GM23338 (cell line): Measurements from ENCODE around the gene CACNA1F. TPM values are rescaled to one million over a fixed set of nuclear protein-coding genes. Genes with fewer than 3 reads are reported as not detected.

Experiments used
- ATAC-seq: fragments of 200-7000 bp; cut with Tn5 transposase; 3 replicates; pipeline ENCODE4 v1.9.1; 2020
- DNase-seq: peaks from one replicate; pipeline ENCODE4 v3.0.0-alpha.2; 2015; ENCODE audit warnings: low spot score
- H2AFZ ChIP-seq: fragments of 200-600 bp; sonication (generic); 2 replicates; pipeline ENCODE4 v1.8.0; 2016; ENCODE audit warnings: antibody characterized with exemption, mild to moderate bottlenecking, moderate library complexity
- H3F3A ChIP-seq: fragments of 200-600 bp; sonication (generic); replicated peaks from 2 replicates; pipeline ENCODE4 v1.8.0; 2017; ENCODE audit warnings: antibody characterized with exemption, mixed run types, low read depth
- H3K27ac ChIP-seq: fragments of 200-600 bp; sonication (generic); 2 replicates; pipeline ENCODE4 v1.6.1; 2016; ENCODE audit warnings: low read depth
- H3K27me3 ChIP-seq: fragments of 200-600 bp; sonication (generic); 2 replicates; pipeline ENCODE4 v1.8.0; 2016; ENCODE audit warnings: mild to moderate bottlenecking, mixed run types, moderate library complexity; ENCODE audit not compliant: insufficient read depth
- H3K36me3 ChIP-seq: fragments of 200-600 bp; sonication (generic); 2 replicates; pipeline ENCODE4 v1.8.0; 2016; ENCODE audit warnings: mild to moderate bottlenecking; ENCODE audit not compliant: insufficient read depth
- H3K4me1 ChIP-seq: fragments of 200-600 bp; sonication (generic); 2 replicates; pipeline ENCODE4 v1.8.0; 2016; ENCODE audit warnings: mild to moderate bottlenecking, moderate library complexity; ENCODE audit not compliant: insufficient read depth
- H3K4me2 ChIP-seq: fragments of 200-600 bp; sonication (generic); 2 replicates; pipeline ENCODE4 v1.7.1; 2017; ENCODE audit warnings: mixed run types
- H3K4me3 ChIP-seq: fragments of 200-600 bp; sonication (generic); 2 replicates; pipeline ENCODE4 v1.6.1; 2016; ENCODE audit warnings: mixed run types
- H3K79me2 ChIP-seq: fragments of 200-600 bp; sonication (generic); replicated peaks from 2 replicates; pipeline ENCODE4 v1.8.0; 2017; ENCODE audit warnings: mild to moderate bottlenecking; ENCODE audit not compliant: insufficient read depth
- H3K9me2 ChIP-seq: fragments of 200-600 bp; sonication (generic); 2 replicates; pipeline ENCODE4 v1.8.0; 2017; ENCODE audit not compliant: insufficient read depth
- H4K20me1 ChIP-seq: fragments of 200-600 bp; sonication (generic); replicated peaks from 2 replicates; pipeline ENCODE4 v1.8.0; 2017; ENCODE audit warnings: mild to moderate bottlenecking; ENCODE audit not compliant: insufficient read depth
- H3K27ac Mint-ChIP-seq: 2 replicates; pipeline ENCODE4 v1.8.0; 2020; ENCODE audit warnings: inconsistent platforms, mild to moderate bottlenecking, moderate library complexity, mixed read lengths
- H3K27me3 Mint-ChIP-seq: 3 replicates; pipeline ENCODE4 v1.8.0; 2022; ENCODE audit warnings: low read depth, mild to moderate bottlenecking, moderate library complexity, mixed read lengths, inconsistent platforms; ENCODE audit not compliant: insufficient read depth, poor library complexity
- H3K36me3 Mint-ChIP-seq: 3 replicates; pipeline ENCODE4 v1.8.0; 2021; ENCODE audit warnings: low read depth, mild to moderate bottlenecking, inconsistent platforms, moderate library complexity, mixed read lengths
- H3K4me1 Mint-ChIP-seq: 3 replicates; pipeline ENCODE4 v1.8.0; 2020; ENCODE audit warnings: mild to moderate bottlenecking, inconsistent platforms, mixed read lengths
- H3K4me3 Mint-ChIP-seq: 3 replicates; pipeline ENCODE4 v1.8.0; 2021; ENCODE audit warnings: moderate library complexity, mild to moderate bottlenecking, inconsistent platforms, mixed read lengths
- H3K9me3 Mint-ChIP-seq: 3 replicates; pipeline ENCODE4 v1.8.0; 2020; ENCODE audit warnings: moderate library complexity, mild to moderate bottlenecking, inconsistent platforms, mixed read lengths
- CREB1 ChIP-seq: fragments of 250-450 bp; sonication (Bioruptor Pico); IDR thresholded peaks from 2 replicates; pipeline ENCODE4 v1.5.0; 2020; ENCODE audit warnings: low read depth, mild to moderate bottlenecking, moderate library complexity
- EZH2 ChIP-seq: fragments of 200-600 bp; sonication (generic); IDR thresholded peaks from one replicate; pipeline ENCODE4 v1.8.0; 2017; ENCODE audit warnings: antibody characterized with exemption, mild to moderate bottlenecking, low read depth; ENCODE audit not compliant: unreplicated experiment
- EZH2phosphoT487 ChIP-seq: fragments of 200-600 bp; sonication (generic); IDR thresholded peaks from one replicate; pipeline ENCODE4 v1.8.1; 2018; ENCODE audit warnings: antibody characterized with exemption; ENCODE audit not compliant: unreplicated experiment
- NANOG ChIP-seq: IDR thresholded peaks from 2 replicates; pipeline ENCODE4 v1.6.1; 2016; ENCODE audit warnings: antibody characterized with exemption, borderline replicate concordance
- POLR2AphosphoS5 ChIP-seq: IDR thresholded peaks from 2 replicates; pipeline ENCODE4 v1.6.1; 2016; ENCODE audit warnings: antibody characterized with exemption, low read depth
- ZNF114 ChIP-seq: fragments of 250-450 bp; sonication (Bioruptor Pico); IDR thresholded peaks from 2 replicates; pipeline ENCODE4 v1.5.0; 2020; ENCODE audit warnings: mild to moderate bottlenecking, moderate library complexity
- ZNF331 ChIP-seq: fragments of 250-450 bp; sonication (Bioruptor Pico); IDR thresholded peaks from 2 replicates; pipeline ENCODE4 v1.5.0; 2020; ENCODE audit warnings: low read depth, mild to moderate bottlenecking, moderate library complexity
- polyA plus RNA-seq: library from polyadenylated mRNA; unstranded; fragments of >200 nt; fragmentation: Nextera tagmentation; extraction: Ambion mirVana; gene quantifications from 2 replicates; pipeline ENCODE4 v1.2.1, GENCODE V29; 2016
- total RNA-seq: library from RNA; depleted of rRNA; stranded (reverse); fragments of >200 nt; shearing (Covaris generic); gene quantifications from 2 replicates; pipeline ENCODE4 v1.2.3, GENCODE V29; 2014
- TF ChIP-seq, protein P1 (sequence below): IDR thresholded peaks from one replicate; pipeline ENCODE4 v1.6.1; 2018; ENCODE audit warnings: antibody characterized with exemption; ENCODE audit not compliant: unreplicated experiment
- TF ChIP-seq, protein P2 (sequence below), 2 experiments: fragments of 200-600 bp in 1 of 2; sonication (generic) in 1 of 2; conservative IDR thresholded peaks; 2 replicates each; pipeline versions ENCODE4 v1.5.1 to v1.6.1; 2016 to 2017; ENCODE audit warnings: antibody characterized with exemption in 2 of 2, low read depth in 2 of 2, mild to moderate bottlenecking in 2 of 2, moderate library complexity in 1 of 2
- TF ChIP-seq, protein P3 (sequence below): IDR thresholded peaks from 2 replicates; pipeline ENCODE4 v1.6.1; 2016; ENCODE audit warnings: antibody characterized with exemption
- TF ChIP-seq, protein P4 (sequence below): fragments of 250-450 bp; sonication (Bioruptor Pico); IDR thresholded peaks from 2 replicates; pipeline ENCODE4 v1.5.0; 2020; ENCODE audit warnings: mild to moderate bottlenecking, moderate library complexity

The CACNA1F gene
- total and polyA plus RNA-seq, 2 experiments from 2014 or later = 0.44 to 0.90 TPM

DNA sequence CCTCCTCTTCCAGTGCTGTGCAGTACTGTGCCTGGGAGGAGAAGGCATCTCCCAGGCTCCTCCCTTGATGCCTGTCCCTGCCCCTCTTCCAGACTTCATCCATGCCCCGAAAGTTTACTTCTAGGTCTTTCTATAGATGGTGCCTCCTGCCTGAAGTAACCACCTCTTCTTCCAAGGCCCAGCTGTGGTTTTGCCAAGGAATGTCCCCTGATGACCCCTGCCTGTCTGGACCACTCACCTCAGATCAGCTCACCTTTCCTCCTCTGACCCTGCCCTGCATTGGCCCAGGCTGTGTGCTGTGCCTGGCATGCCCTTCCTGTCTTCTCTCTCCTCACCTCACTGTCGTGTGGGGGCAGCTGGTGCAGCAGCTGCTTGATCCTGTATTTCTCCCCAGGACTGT, 53.8 kb downstream of the CACNA1F start (continued):
- TF ChIP-seq, protein P1, sequence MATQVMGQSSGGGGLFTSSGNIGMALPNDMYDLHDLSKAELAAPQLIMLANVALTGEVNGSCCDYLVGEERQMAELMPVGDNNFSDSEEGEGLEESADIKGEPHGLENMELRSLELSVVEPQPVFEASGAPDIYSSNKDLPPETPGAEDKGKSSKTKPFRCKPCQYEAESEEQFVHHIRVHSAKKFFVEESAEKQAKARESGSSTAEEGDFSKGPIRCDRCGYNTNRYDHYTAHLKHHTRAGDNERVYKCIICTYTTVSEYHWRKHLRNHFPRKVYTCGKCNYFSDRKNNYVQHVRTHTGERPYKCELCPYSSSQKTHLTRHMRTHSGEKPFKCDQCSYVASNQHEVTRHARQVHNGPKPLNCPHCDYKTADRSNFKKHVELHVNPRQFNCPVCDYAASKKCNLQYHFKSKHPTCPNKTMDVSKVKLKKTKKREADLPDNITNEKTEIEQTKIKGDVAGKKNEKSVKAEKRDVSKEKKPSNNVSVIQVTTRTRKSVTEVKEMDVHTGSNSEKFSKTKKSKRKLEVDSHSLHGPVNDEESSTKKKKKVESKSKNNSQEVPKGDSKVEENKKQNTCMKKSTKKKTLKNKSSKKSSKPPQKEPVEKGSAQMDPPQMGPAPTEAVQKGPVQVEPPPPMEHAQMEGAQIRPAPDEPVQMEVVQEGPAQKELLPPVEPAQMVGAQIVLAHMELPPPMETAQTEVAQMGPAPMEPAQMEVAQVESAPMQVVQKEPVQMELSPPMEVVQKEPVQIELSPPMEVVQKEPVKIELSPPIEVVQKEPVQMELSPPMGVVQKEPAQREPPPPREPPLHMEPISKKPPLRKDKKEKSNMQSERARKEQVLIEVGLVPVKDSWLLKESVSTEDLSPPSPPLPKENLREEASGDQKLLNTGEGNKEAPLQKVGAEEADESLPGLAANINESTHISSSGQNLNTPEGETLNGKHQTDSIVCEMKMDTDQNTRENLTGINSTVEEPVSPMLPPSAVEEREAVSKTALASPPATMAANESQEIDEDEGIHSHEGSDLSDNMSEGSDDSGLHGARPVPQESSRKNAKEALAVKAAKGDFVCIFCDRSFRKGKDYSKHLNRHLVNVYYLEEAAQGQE = no peak
- TF ChIP-seq CREB1 (no peak), POLR2AphosphoS5 (no peak), EZH2phosphoT487 (no peak), NANOG (no peak), ZNF331 (no peak), ZNF114 (no peak)
- TF ChIP-seq, protein P2, sequence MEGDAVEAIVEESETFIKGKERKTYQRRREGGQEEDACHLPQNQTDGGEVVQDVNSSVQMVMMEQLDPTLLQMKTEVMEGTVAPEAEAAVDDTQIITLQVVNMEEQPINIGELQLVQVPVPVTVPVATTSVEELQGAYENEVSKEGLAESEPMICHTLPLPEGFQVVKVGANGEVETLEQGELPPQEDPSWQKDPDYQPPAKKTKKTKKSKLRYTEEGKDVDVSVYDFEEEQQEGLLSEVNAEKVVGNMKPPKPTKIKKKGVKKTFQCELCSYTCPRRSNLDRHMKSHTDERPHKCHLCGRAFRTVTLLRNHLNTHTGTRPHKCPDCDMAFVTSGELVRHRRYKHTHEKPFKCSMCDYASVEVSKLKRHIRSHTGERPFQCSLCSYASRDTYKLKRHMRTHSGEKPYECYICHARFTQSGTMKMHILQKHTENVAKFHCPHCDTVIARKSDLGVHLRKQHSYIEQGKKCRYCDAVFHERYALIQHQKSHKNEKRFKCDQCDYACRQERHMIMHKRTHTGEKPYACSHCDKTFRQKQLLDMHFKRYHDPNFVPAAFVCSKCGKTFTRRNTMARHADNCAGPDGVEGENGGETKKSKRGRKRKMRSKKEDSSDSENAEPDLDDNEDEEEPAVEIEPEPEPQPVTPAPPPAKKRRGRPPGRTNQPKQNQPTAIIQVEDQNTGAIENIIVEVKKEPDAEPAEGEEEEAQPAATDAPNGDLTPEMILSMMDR (conservative IDR thresholded peaks at IDR 0.05; ENCODE audit: low read depth in 2 of 2) = no peak
- TF ChIP-seq, protein P3, sequence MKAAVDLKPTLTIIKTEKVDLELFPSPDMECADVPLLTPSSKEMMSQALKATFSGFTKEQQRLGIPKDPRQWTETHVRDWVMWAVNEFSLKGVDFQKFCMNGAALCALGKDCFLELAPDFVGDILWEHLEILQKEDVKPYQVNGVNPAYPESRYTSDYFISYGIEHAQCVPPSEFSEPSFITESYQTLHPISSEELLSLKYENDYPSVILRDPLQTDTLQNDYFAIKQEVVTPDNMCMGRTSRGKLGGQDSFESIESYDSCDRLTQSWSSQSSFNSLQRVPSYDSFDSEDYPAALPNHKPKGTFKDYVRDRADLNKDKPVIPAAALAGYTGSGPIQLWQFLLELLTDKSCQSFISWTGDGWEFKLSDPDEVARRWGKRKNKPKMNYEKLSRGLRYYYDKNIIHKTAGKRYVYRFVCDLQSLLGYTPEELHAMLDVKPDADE = no peak

DNA sequence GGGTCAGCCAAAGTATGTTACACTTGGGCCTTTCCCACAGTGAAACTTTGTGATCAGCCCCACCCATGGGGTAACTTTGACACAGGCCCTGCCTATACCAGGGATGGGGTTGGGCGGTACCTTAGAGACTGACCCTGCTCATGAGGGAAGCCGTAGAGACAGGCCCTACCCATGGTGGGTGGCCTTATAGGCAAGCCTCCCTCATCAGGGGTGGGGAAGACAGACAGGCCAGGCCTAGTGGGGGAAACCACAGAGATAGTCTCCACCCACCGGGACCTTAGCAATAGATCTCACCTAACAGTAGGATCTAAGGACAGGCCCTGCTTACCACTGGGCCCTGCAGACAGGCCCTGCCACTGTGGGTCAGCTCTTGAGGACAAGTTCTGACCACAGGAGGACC, 54.6 kb downstream of the CACNA1F start:
- Histone ChIP-seq H4K20me1 (no peaks in the 10 kb centered on the region), H3K9me2 (no peaks in the 10 kb centered on the region), H3K79me2 (no peaks in the 10 kb centered on the region), H3K27ac (no peak overlapping the region), H3K27me3 (peaks cover 1% of the 10 kb centered on the region), H2AFZ (no peak overlapping the region), H3K4me2 (no peak overlapping the region), H3F3A (no peaks in the 10 kb centered on the region), H3K36me3 (no peaks in the 10 kb centered on the region), H3K4me3 (no peak overlapping the region), H3K4me1 (no peaks in the 10 kb centered on the region)
- Mint-ChIP-seq H3K4me3 (no peak overlapping the region), H3K27me3 (peaks cover 2% of the 10 kb centered on the region), H3K4me1 (peaks cover 12% of the 10 kb centered on the region), H3K27ac (no peak overlapping the region), H3K9me3 (no peaks in the 10 kb centered on the region; the same call in 2 of the 3 replicates), H3K36me3 (peaks cover 37% of the 10 kb centered on the region)
- DNase-seq (no peak), ATAC-seq (no peak)
- no peak for TF ChIP-seq EZH2
- no peak for TF ChIP-seq EZH2phosphoT487
- TF ChIP-seq, protein P2 (conservative IDR thresholded peaks at IDR 0.05; ENCODE audit: low read depth in 2 of 2) = no peak
- TF ChIP-seq, protein P4, sequence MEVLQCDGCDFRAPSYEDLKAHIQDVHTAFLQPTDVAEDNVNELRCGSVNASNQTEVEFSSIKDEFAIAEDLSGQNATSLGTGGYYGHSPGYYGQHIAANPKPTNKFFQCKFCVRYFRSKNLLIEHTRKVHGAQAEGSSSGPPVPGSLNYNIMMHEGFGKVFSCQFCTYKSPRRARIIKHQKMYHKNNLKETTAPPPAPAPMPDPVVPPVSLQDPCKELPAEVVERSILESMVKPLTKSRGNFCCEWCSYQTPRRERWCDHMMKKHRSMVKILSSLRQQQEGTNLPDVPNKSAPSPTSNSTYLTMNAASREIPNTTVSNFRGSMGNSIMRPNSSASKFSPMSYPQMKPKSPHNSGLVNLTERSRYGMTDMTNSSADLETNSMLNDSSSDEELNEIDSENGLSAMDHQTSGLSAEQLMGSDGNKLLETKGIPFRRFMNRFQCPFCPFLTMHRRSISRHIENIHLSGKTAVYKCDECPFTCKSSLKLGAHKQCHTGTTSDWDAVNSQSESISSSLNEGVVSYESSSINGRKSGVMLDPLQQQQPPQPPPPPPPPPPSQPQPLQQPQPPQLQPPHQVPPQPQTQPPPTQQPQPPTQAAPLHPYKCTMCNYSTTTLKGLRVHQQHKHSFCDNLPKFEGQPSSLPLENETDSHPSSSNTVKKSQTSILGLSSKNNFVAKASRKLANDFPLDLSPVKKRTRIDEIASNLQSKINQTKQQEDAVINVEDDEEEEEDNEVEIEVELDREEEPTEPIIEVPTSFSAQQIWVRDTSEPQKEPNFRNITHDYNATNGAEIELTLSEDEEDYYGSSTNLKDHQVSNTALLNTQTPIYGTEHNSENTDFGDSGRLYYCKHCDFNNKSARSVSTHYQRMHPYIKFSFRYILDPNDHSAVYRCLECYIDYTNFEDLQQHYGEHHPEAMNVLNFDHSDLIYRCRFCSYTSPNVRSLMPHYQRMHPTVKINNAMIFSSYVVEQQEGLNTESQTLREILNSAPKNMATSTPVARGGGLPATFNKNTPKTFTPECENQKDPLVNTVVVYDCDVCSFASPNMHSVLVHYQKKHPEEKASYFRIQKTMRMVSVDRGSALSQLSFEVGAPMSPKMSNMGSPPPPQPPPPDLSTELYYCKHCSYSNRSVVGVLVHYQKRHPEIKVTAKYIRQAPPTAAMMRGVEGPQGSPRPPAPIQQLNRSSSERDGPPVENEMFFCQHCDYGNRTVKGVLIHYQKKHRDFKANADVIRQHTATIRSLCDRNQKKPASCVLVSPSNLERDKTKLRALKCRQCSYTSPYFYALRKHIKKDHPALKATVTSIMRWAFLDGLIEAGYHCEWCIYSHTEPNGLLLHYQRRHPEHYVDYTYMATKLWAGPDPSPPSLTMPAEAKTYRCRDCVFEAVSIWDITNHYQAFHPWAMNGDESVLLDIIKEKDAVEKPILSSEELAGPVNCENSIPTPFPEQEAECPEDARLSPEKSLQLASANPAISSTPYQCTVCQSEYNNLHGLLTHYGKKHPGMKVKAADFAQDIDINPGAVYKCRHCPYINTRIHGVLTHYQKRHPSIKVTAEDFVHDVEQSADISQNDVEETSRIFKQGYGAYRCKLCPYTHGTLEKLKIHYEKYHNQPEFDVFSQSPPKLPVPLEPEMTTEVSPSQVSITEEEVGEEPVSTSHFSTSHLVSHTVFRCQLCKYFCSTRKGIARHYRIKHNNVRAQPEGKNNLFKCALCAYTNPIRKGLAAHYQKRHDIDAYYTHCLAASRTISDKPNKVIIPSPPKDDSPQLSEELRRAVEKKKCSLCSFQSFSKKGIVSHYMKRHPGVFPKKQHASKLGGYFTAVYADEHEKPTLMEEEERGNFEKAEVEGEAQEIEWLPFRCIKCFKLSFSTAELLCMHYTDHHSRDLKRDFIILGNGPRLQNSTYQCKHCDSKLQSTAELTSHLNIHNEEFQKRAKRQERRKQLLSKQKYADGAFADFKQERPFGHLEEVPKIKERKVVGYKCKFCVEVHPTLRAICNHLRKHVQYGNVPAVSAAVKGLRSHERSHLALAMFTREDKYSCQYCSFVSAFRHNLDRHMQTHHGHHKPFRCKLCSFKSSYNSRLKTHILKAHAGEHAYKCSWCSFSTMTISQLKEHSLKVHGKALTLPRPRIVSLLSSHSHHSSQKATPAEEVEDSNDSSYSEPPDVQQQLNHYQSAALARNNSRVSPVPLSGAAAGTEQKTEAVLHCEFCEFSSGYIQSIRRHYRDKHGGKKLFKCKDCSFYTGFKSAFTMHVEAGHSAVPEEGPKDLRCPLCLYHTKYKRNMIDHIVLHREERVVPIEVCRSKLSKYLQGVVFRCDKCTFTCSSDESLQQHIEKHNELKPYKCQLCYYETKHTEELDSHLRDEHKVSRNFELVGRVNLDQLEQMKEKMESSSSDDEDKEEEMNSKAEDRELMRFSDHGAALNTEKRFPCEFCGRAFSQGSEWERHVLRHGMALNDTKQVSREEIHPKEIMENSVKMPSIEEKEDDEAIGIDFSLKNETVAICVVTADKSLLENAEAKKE (CRISPR knock-in tag) = no peak
